ENCODE results near the gene ZNF134. TPM values are rescaled to one million over a fixed set of nuclear protein-coding genes. Genes with fewer than 3 reads are reported as not detected.

ZNF134 gene
- total RNA-seq, 1 donor from 2014 or later: 13.3 TPM

GRCh38 chr19:57655443-57655842 is 41.4 kb downstream of the ZNF134 start:
- Histone ChIP-seq H3K9me3 (replicated peaks) (no peaks in the 10 kb centered on the region), H3K27me3 (ENCODE audit: low read depth) (no peaks in the 10 kb centered on the region), H3K36me3 (no peaks in the 10 kb centered on the region), H3K4me3 (no peak overlapping the region), H3K4me1 (peaks cover 9% of the 10 kb centered on the region), H3K27ac (replicated peaks) (no peak overlapping the region)
- no peak for TF ChIP-seq CTCF (IDR thresholded peaks at IDR 0.05; ENCODE audit: borderline replicate concordance)
- intact Hi-C loops (cut with micrococcal nuclease): no loop called here
- no peak for DNase-seq

- Histone ChIP-seq H3K4me3 (no peak overlapping the region), H3K27ac (replicated peaks) (no peak overlapping the region), H3K36me3 (no peaks in the 10 kb centered on the region), H3K9me3 (replicated peaks) (no peaks in the 10 kb centered on the region), H3K4me1 (peaks cover 2% of the 10 kb centered on the region), H3K27me3 (ENCODE audit: low read depth) (no peaks in the 10 kb centered on the region)
- no peak for TF ChIP-seq CTCF (IDR thresholded peaks at IDR 0.05; ENCODE audit: borderline replicate concordance)
- no peak for DNase-seq
- intact Hi-C loops (cut with micrococcal nuclease): no loop called here
These were observed 42.3 kb downstream of the ZNF134 start for GRCh38 chr19:57656346-57656745.

GRCh38 chr19:57664269-57665127 is 50.5 kb downstream of the ZNF134 start:
- peak overlapping the region; percentile 88 for H3K27ac ChIP-seq (replicated peaks)

GRCh38 chr19:57665261-57665806 is 51.3 kb downstream of the ZNF134 start:
- Histone ChIP-seq H3K4me3 (peak overlapping the region; percentile 77), H3K27me3 (ENCODE audit: low read depth) (no peaks in the 10 kb centered on the region), H3K9me3 (replicated peaks) (no peaks in the 10 kb centered on the region), H3K27ac (replicated peaks) (peak overlapping the region; percentile 88), H3K36me3 (no peaks in the 10 kb centered on the region), H3K4me1 (peaks cover 17% of the 10 kb centered on the region)
- intact Hi-C loops (cut with micrococcal nuclease): no loop called here
- DNase-seq: no peak
- TF ChIP-seq CTCF (IDR thresholded peaks at IDR 0.05; ENCODE audit: borderline replicate concordance): no peak

More at GRCh38 chr19:57664269-57665127, 50.5 kb downstream of the ZNF134 start:
- H3K36me3 ChIP-seq: no peaks in the 10 kb centered on the region
- intact Hi-C loops (cut with micrococcal nuclease): no loop called here
- peak; percentile 66 for DNase-seq
- TF ChIP-seq CTCF (IDR thresholded peaks at IDR 0.05; ENCODE audit: borderline replicate concordance): no peak
- H3K4me3 ChIP-seq: peak overlapping the region; percentile 77
- no peaks in the 10 kb centered on the region for H3K27me3 ChIP-seq (ENCODE audit: low read depth)
- no peaks in the 10 kb centered on the region for H3K9me3 ChIP-seq (replicated peaks)
- H3K4me1 ChIP-seq: peaks cover 17% of the 10 kb centered on the region

- no peak for DNase-seq
- Histone ChIP-seq H3K27ac (replicated peaks) (no peak overlapping the region), H3K4me1 (peaks cover 17% of the 10 kb centered on the region), H3K36me3 (no peaks in the 10 kb centered on the region), H3K4me3 (no peak overlapping the region), H3K27me3 (ENCODE audit: low read depth) (no peaks in the 10 kb centered on the region), H3K9me3 (replicated peaks) (no peaks in the 10 kb centered on the region)
- no peak for TF ChIP-seq CTCF (IDR thresholded peaks at IDR 0.05; ENCODE audit: borderline replicate concordance)
- intact Hi-C loops (cut with micrococcal nuclease): no loop called here
These were observed 53.2 kb downstream of the ZNF134 start for GRCh38 chr19:57667228-57667627.
